SHP77 treated with DMSO at 0.1 percent for 48 hours (cell line): ENCODE data around the gene DEAF1.
"Not testable (repeated sequence)": the region's sequence is repeated elsewhere in the genome, so short reads cannot be mapped to it uniquely, and the experiment has no call there.

Experiments
- DNase-seq: peaks from one replicate; lab custom pipeline; 2025; lab: John Stamatoyannopoulos, UW

The DEAF1 gene, protein sequence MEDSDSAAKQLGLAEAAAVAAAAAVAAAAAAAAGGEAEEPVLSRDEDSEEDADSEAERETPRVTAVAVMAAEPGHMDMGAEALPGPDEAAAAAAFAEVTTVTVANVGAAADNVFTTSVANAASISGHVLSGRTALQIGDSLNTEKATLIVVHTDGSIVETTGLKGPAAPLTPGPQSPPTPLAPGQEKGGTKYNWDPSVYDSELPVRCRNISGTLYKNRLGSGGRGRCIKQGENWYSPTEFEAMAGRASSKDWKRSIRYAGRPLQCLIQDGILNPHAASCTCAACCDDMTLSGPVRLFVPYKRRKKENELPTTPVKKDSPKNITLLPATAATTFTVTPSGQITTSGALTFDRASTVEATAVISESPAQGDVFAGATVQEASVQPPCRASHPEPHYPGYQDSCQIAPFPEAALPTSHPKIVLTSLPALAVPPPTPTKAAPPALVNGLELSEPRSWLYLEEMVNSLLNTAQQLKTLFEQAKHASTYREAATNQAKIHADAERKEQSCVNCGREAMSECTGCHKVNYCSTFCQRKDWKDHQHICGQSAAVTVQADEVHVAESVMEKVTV

DNA sequence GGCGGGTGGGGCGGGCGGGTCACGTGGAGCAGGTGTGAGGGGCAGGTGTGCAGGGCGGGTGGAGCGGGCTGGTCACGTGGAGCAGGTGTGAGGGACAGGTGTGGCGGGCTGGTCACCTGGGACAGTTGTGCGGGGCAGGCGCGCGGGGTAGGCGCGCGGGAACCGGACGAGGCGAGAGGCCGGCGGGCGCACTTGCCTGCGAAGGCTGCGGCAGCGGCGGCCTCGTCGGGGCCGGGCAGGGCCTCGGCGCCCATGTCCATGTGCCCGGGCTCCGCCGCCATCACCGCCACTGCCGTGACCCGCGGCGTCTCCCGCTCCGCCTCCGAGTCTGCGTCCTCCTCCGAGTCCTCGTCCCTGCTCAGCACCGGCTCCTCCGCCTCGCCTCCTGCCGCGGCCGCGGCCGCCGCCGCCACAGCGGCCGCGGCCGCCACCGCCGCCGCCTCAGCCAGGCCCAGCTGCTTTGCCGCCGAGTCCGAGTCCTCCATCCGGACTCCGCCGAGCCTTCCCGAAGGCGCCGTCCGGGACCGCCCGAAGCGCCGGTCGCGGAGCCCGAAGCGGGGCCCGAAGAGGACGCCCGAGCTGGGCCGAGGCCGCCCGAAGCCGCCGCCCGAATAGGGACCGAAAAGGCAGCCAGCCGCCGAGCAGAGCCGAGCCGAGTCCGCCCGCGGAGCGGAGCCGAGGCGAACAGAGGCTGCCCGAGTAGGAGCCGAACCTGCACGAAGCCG is at the start of gene DEAF1:
Gene DEAF1 (minus strand): TSS at position 660 of the 725 bp plus-strand sequence. CDS start 175 bp downstream, at position 485.
- DNase-seq: no peak

DNA sequence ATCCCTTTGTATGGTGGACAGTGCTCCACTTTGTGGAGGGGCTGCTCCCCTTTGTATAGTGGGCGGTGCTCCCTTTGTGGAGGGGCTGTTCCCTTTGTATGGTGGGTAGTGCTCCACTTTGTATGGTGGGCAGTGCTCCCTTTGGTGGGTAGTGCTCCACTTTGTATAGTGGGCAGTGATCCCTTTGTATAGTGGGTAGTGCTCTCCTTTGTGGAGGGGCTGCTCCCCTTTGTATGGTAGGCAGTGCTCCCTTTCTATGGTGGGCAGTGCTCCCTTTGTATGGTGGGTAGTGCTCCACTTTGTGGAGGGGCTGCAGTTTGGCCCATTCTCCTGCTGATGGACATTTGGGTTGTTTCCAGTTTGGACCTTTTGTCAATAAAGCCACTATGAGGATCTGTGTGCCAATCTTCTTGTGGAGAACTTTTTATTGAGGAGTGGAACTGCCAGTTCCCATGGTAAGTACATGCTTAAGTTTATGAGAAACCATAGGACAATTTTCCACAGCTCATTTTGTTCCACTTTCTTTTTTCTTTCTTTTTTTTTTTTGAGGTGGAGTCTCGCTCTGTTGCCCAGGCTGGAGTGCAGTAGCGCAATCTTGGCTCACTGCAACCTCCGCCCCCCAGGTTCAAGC is 47.7 kb upstream of the DEAF1 start:
- no peak for DNase-seq

DNA sequence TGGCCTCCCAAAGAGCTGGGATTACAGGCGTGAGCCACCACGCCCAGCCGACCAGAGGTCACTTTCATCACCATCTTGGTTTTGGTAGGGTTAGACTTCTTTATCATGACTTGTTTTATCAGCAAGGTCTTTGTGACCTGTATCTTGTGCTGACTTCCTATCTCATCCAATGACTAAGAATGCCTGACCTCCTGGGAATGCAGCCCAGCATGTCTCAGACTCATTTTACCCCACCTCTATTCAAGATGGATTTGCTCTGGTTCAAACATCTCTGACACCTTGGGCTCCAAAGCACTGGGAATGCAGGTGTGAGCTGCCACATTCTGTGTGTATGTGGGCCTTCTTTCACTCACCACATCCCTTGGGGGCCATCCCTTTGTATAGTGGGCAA is 47.1 kb upstream of the DEAF1 start:
- DNase-seq: no peak

DNA sequence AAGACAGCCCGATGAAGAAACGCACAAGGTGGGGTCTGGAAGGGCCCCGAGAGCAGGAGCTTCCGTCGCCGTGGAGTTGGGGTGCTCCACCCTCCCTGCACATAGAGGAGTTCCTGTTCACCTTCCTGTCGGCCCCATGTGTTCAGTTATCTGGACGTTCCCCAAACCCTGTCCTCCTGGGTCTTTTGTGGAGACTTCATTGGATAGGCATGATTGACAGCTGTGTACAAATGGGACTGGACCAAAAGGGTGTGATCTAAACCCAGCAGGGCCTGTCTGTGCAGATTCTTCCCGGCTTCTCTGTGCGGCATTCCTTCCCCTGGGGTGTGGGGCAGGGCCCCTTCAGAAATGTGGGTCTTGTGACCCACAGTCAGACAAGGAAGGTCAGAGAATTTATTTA is 42.9 kb upstream of the DEAF1 start:
- not testable (repeated sequence) for DNase-seq

DNA sequence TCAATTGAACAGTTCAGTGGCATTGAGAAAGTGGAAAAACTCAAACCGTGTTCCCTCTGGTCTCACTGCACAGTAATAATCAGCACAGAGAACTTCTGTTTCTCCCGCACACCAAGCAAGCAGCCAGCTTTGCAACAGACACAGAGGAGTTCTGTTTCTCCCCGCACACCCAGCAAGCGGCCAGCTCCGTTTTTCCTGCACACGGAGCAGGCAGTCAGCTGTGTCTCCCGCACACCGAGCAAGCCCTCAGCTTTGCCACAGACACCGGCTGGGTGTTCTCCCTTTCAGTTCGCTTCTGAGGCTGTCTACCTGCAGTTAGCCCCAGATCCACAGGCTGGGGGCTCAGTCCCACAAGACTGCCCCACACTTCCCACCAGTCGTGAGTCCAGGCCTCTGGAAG is 42.3 kb upstream of the DEAF1 start:
- no peak for DNase-seq

DNA sequence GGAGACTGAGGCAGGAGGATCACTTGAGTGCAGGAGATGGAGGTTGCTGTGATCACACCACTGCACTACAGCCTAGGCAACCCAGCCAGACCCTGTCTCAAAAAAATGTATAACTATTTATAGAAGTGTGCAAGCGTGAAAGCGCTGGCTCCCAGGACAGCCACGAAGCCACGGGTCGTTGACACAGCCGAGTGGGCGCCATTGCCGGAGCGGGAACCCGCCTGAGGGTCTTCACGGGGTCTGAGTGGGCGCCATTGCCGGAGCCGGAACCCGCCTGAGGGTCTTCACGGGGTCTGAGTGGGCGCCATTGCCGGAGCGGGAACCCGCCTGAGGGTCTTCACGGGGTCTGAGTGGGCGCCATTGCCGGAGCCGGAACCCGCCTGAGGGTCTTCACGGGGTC is 39.5 kb upstream of the DEAF1 start:
- DNase-seq: not testable (repeated sequence)

DNA sequence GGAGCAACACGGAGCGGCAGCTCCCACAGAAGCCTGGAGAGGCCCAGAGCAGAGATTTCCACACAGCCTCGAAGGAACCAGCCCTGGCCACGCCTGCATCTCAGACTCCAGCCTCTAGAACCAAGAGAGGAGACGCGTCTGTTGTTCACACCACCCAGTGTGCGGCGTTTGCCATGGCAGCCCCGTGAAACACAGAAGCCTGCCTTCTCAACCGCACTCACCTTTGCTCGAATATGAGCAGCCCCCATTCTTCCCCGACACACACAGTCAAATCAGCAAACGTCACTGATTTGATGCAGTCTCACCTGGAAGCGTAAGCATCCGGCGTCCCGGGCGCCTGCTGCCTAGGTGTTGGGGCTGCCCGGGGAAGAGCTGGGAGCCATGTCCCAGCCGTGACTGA is 38.0 kb upstream of the DEAF1 start:
- no peak for DNase-seq

DNA sequence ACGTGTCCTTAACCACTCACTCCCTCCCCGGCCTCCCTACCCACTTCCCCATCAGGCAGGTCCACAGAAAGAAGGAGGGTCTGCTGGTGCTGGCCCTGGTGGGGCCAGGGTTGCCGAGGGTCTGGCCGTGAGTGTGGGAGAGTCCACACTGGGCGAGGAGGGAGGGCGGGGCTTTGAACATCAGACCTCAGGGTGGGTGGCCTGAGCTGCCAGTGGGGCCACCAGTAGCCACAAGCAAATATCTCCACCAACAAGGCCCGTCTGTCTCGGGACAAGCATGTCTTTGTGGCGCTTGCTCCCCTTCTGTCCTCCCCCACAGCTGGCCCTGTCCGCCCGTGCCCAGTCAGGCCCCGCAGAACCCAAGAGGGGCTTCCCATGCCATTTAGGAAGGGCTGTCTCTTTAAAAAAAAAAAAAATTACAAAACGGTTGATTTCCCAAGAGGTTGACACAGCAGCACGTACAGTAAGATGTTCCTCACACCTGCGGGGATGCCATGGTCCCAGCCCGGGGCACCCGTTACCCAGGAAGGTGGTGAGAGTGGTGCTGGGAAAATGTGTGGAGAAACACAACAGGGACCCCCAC is 34.6 kb upstream of the DEAF1 start:
- no peak for DNase-seq

DNA sequence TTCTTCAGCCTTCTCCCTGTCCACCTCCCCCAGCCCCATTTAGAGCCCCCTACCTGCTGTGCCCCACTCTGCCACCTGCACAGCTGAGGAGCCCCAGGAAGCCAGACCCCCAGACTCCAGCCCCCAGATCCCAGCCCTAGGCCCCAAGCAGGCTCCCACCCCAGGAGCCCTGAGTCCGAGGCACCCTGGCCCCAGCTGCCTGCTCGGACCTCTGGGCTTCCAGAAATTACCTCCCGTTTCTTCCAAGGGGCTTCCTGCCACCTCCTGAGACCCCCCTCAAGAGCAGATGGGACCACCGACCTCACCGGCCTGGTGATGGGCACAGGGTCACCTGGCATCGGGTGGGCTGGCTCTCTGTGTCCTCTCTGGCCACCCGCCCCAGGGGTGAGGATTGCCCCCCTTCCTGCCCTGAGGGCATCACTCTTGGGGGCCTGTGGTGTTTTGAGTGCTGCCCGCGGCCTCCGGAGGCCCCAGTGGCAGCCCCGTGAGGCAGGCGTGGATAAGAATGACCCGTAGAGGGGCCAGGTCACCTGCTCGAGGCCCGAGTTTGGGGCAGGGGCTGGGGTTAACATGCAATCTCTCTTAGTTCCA is 34.0 kb upstream of the DEAF1 start:
- DNase-seq: no peak

DNA sequence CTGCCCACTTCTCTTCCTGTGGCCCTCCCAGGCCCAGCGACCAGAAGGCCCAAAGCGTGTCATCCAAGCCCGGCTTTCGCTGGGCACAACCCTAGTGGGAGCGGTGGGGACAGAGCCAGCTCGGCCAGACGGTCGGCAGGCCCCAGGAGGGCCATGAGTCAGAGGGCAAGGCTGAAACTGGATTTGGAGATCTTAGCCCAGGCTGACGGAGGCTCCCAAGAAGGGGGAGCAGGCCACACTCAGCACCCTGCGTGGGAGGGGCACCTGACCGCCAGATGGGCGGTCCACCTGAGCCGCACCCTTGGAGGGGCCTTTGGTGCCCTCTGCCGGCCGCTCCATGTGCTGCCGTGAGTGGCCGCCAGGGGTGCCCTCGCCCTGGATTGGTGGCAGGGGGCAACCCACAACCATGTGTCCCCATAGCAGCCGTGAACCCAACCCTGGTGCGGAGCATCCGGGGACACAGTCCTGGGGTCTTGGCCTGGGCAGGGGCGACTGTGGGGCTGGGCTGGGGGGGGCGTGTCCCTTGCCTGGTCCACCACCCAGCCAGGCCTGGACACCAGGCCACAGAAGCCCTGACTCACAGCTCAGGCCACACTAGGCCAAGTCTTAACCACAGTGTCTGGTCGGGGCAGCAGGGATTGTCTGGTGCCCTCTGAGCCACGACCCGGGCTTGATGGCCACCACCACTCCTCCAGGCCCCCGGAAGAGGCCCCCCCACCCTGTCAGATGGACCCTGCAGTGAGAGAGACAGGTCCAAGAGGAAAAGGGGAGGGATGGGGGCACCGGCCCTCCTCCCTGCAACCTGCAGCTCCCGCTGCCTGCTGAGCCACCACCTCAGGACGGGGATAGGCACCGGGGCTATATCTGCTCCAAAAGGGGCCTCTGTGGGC is 33.1 kb upstream of the DEAF1 start:
- DNase-seq: no peak

DNA sequence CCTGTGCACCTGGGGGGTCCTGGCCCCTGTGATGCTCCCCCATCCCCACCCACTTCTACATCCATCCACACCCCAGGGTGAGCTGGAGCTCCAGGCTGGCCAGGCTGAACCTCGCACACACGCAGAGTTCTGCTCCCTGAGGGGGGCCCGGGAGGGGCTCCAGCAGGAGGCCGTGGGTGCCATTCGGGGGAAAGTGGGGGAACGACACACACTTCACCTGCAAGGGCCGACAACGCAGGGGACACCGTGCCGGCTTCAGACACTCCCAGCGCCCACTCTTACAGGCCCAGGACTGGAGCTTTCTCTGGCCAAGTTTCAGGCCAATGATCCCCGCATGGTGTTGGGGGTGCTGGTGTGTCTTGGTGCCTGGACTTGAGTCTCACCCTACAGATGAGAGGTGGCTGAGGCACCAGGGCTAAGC is 32.3 kb upstream of the DEAF1 start:
- no peak for DNase-seq

DNA sequence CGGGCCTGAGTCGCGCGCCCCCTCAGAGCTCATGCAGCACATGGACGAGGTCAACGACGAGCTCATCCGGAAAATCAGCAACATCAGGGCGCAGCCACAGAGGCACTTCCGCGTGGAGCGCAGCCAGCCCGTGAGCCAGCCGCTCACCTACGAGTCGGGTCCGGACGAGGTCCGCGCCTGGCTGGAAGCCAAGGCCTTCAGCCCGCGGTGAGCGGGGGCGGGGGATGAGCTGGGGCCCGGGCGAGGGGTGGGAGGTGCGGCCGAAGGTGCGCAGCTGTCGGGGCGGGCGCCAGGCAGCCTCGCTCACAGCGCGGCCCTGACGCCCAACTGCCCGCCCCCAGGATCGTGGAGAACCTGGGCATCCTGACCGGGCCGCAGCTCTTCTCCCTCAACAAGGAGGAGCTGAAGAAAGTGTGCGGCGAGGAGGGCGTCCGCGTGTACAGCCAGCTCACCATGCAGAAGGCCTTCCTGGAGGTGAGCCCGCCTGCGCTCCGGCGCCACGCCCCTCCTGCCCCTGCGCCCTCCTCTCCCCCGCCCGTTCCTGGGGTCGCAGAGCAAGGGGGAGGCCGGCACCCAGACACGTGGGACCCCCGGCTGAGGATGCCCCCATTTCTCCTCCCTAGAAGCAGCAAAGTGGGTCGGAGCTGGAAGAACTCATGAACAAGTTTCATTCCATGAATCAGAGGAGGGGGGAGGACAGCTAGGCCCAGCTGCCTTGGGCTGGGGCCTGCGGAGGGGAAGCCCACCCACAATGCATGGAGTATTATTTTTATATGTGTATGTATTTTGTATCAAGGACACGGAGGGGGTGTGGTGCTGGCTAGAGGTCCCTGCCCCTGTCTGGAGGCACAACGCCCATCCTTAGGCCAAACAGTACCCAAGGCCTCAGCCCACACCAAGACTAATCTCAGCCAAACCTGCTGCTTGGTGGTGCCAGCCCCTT is 31.5 kb upstream of the DEAF1 start:
- peak; percentile 7 for DNase-seq

DNA sequence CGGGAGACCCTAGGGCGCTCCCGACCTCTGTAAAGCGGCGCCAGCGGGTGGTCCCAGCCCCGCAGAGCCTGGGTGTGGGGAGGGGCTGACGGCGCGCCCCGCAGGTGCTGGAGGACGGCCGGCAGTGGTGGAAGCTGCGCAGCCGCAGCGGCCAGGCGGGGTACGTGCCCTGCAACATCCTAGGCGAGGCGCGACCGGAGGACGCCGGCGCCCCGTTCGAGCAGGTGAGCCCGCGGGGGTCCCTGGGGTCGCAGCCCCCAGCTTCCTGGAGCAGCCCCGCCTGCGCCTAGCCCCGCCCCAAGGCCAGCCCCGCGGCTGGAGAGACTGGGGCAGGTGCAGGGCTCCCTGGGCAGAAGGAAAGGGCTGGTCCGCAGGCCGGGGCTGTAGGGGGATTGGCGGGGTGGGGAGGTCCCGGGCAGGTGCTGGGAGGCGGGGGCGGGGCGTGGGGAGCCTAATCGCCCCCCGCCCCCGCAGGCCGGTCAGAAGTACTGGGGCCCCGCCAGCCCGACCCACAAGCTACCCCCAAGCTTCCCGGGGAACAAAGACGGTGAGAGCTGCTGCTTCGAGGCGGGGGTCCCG is 30.7 kb upstream of the DEAF1 start:
- DNase-seq: no peak

DNA sequence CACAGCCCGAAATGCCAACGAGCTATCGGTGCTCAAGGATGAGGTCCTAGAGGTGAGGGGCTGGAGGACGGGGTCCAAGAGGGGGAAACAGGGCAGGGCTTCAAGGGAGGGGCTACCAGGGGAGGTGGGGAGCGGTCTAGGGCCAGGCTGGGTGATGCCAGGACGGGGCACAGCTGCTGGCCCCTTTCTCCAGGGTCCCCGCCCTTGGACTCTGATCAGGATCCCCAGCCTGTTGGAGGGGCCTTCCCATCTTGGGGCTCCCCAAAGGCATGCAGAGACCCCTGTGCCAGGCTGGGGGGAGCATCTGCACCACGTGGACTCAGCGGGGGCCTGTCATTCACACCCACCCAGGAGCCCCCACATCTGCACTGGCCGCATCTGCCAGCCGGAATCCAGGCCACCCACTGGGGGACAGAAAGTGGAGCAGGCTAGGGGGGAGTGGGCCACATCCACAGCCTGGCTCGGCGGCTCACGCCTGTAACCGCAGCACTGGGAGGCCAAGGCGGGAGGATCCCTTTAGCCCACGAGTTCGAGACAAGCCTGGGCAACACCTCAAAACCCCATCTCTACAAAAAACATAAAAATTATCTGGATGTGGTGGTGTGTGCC is 29.9 kb upstream of the DEAF1 start:
- DNase-seq: no peak

DNA sequence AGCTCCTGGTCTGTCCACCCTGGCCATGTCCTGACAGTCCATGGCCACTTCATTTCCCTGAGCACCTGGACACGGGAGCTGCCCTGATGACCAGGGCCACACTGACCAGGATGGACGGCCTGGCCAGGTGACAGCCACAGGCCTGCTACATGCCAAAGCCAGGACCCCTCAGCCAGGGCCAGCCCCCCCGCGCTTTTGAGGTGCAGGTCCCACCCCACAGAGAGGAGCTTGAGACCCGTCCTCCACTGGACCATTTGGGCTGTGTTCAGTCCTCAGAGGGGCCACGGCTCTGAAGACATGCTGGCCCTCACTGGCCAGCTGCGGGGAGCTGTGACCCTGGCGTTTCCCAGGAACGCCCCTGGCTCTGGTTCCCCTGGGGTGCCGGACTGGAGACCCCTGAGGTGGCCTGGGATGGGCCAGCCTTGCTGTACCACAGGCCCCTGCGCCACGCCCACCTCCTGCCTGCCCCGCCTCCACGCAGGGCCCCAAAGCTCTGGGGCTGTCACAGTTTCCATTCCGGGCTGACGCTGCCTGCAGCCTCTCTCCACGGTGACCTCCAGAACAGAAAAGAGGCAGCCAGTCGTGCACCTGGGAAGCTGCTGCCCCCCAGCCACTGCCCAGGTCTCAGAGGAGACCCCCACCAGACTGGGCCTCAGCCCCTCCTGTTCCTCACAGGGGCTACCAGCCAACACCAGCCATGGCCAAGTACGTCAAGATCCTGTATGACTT is 29.2 kb upstream of the DEAF1 start:
- DNase-seq: no peak

DNA sequence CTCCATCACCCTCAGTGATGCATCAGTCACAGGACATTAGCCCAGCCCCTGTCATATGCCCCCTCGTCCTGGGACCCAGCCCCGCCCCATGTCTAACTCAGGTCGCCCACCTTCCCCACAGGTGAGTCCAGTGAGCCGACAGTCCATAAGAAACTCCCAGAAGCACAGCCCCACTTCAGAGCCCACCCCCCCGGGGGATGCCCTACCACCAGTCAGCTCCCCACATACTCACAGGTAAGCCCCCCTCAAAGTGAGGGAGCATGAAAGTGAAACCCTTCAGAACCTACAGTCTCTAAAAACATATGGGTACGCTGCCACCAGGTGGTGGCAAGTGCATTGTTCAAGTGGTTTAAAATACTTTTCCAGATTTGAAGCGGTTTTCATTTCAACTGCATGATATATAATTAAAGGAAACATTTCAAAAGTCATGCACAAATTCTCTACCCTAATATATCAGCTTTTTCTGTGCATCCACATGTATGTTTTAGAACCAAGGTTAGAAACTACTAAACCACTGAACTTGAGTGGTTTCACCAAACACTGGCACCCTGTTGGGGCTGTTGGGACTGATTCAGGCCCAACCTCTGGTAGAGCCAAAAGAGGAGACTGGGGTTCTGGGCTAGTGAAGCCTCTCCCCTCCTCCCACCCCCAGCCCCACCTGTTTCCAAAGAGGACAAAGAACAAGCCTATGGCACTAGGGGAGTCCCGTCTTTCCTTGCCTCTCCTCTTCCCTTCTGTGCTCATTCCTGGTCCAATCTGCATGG is 28.3 kb upstream of the DEAF1 start:
- DNase-seq: peak; percentile 8

DNA sequence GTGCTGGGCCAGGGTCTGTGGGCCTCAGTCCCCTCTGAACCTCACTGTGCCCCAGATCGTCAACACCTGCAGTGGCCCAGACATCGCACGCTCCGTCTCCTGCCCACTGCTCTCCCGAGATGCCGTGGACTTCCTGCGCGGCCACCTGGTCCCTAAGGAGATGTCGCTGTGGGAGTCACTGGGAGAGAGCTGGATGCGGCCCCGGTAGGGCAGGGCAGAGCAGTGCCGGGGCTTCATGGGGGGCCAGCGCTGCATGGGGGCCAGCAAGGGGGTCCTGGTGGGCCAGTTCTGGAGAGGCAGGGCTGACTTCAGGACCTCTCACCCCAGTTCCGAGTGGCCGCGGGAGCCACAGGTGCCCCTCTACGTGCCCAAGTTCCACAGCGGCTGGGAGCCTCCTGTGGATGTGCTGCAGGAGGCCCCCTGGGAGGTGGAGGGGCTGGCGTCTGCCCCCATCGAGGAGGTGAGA is 27.4 kb upstream of the DEAF1 start:
- DNase-seq: no peak
